GM12864 (cell line): Measurements from ENCODE around the gene SUN3.
A peak's percentile ranks its signal among the peaks of the same experiment; 100 is the strongest.
"Not testable (repeated sequence)": the region's sequence is repeated elsewhere in the genome, so short reads cannot be mapped to it uniquely, and the experiment has no call there.

Experiments
- DNase-seq: peaks from one replicate; pipeline ENCODE4 v3.0.0-alpha.2; 2011; ENCODE audit warnings: low read depth
- H3K4me3 ChIP-seq: 2 replicates; pipeline ENCODE4 v1.5.1; 2011; ENCODE audit warnings: mild to moderate bottlenecking, low read depth, low read length, control low read depth
- CTCF ChIP-seq: IDR thresholded peaks from 2 replicates; pipeline ENCODE4 v1.5.1; 2011; ENCODE audit warnings: low read depth, mild to moderate bottlenecking, moderate library complexity, low read length, control low read depth, inconsistent platforms; ENCODE audit errors: missing control alignments

Gene SUN3

DNA sequence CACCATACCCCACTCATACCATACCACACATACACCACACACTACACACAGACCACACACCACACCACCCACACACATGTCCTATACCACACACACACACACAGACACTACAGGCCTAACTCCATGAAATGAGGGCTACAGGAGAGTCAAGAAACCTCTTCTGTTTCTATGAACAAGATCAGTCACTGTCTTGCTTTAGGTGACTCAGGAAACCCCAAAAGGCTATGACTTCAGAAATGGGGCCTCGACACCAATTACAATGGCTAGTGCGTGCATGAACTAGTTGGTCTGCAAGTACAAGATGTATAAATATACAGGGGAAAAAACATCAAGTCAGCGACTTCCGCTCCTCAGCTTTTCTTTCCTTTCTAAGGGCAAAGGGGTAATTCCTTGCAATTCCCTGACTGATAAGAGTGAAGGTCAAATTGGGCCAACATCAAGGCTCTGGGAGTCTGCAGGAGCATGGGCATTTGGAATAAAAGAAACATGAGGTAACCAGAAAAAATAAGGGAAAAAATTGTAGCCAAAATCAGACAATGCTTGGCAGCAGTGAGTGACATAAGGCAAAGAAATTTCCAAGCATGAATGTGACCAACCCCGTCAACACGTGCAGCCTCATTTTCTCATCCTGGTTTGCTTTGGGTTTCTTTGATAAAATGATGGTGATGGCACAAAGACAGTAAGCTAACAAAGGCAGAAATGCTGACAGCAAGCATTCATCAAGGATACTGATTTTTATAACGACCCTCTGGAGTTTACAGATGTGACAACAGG is 82.1 kb downstream of the SUN3 start:
- DNase-seq, result no peak
- TF ChIP-seq CTCF, result no peak
- no peak overlapping the region for H3K4me3 ChIP-seq

DNA sequence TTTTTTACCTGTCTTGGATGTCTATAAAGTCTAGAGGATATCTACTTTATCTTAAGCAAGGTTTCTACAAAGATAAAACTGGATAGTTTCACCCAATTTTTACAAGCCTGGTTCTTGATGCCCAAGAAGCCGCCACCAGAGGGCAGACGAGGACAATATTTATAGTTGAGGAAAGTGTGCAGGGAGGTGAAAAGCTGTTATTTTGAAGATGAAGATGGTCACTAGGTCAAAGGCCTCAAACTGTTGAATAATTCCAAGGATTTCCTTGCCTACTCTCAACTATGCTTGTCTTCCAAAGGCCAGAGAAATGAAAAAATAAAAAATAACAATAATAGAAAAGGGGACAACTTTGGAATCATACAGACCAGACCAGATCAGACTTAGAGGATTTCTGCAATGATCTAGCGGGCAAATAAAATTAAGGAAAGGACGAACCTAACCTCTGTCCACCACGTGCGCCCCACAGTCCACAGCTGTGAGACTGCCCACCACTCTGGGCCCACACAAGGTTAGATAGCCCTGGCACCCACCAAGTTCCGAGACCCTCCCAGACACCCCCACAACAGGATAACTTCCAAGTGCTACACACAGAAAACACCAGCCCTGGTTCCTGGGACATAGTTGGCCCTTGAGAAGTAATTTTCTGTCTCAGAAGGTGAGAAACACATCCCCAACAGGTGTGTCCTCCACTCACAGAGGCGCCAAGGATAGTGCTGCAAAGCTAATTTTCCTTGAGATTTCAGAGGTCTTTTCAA is 83.5 kb downstream of the SUN3 start:
- DNase-seq, result no peak
- no peak overlapping the region for H3K4me3 ChIP-seq
- peak; percentile 61 for TF ChIP-seq CTCF

DNA sequence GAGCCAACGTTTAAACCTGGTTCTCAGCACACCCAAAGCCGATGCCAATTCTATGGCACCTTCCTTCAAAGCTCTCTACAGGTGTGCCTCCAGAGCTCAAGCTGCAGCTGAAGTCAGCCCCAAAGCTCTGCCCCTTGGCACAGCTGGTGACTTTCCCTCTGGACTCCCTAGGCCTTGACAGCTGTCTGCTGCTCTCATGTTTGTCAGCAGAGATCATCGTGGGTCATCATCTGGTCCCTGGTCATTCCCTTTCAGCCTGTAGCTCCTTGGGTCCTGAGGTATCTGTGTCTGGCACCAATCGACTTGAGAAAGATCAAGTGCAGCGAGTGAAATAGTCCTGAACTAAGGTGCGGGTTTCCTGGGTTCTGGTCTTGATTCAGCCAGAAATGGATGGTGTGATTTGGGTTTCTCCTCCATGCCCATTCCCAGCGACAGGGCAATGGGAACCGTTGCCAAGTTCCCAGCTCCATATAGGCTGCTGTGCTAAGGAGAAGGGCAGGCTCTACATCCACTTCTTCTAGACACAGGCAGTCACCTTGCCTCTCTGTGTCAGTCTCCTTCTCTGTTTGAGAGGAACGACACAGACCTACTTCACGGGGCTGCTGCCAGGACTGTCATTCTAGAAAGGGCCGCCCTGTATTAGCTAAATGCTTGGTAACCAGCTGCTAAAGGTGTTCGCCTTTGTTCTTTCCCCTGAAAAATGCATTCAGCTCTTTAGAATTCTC is 84.2 kb downstream of the SUN3 start:
- TF ChIP-seq CTCF, result no peak
- DNase-seq, result no peak
- H3K4me3 ChIP-seq, result no peak overlapping the region

- H3K4me3 ChIP-seq, result no peak overlapping the region
- DNase-seq, result no peak
- no peak for TF ChIP-seq CTCF
These were observed 85.0 kb downstream of the SUN3 start for GRCh38 chr7:47943676-47944474.

DNA sequence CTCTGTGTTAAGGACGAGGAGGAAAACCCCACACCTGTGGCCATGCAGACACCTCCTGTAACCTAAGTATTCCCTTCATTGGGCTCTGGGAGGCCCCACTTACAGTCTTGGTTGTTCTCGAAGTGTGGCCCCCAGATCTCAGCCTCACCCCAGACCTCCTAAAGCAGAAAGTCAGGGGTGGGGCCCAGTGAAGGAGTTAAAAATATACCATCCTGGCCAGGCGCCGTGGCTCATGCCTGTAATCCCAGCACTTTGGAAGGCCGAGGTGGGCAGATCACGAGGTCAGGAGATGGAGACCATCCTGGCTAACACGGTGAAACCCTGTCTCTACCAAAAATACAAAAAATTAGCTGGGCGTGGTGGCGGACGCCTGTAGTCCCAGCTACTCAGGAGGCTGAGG is 86.3 kb downstream of the SUN3 start:
- H3K4me3 ChIP-seq, DNase-seq: not testable (repeated sequence)

DNA sequence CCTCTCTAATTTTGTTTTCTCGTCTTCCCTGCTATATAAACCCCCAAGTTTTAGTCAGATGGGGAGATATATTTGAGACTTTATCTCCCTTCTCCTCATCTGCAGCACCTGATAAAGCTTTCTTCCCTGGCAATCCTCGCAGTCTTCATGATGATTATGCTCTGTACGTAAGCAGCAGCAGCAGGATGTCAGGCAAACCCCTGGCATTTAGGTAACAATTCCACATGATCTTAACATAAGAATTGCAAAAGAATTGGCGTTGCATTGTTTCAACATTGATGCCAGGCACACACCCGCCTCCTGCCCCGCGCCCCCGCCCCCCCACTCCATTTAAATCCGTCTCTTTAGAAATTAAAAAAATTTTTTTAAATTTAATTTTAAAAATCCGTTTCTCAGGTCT is 86.8 kb downstream of the SUN3 start:
- no peak for TF ChIP-seq CTCF
- no peak for DNase-seq
- H3K4me3 ChIP-seq, result no peak overlapping the region
